ENCODE data around the gene RPTN.

Gene RPTN, protein sequence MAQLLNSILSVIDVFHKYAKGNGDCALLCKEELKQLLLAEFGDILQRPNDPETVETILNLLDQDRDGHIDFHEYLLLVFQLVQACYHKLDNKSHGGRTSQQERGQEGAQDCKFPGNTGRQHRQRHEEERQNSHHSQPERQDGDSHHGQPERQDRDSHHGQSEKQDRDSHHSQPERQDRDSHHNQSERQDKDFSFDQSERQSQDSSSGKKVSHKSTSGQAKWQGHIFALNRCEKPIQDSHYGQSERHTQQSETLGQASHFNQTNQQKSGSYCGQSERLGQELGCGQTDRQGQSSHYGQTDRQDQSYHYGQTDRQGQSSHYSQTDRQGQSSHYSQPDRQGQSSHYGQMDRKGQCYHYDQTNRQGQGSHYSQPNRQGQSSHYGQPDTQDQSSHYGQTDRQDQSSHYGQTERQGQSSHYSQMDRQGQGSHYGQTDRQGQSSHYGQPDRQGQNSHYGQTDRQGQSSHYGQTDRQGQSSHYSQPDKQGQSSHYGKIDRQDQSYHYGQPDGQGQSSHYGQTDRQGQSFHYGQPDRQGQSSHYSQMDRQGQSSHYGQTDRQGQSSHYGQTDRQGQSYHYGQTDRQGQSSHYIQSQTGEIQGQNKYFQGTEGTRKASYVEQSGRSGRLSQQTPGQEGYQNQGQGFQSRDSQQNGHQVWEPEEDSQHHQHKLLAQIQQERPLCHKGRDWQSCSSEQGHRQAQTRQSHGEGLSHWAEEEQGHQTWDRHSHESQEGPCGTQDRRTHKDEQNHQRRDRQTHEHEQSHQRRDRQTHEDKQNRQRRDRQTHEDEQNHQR

DNA sequence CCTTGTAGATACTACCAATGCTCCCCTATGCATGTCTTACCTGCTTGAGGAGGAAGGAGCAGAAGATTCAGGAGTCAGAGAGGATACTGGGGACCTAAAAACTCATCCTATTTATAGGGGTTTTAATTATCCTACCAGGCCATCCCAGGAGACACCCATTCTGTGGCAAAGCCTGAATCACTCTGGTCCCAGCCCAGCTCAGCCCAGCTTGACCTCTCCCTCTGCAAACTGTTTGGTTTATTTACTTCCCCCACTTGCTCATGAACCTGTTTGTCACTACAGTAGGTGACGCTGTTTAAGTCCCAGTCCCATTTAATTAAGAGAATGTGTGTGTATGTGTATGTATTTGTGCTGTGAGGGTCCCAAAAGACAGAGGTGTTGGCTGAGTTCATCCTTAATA lies at the start of gene RPTN:
Gene RPTN, minus strand, starts transcription at position 85 of the 400 bp plus-strand sequence. CDS start 1,339 bp downstream, outside the sequence.
- DNase-seq = no peak

GRCh38 chr1:152198982-152199381 lies 40.0 kb upstream of the RPTN start:
- no peak for DNase-seq

GRCh38 chr1:152197361-152197941 lies 38.4 kb upstream of the RPTN start:
- DNase-seq = no peak

- DNase-seq = no peak
Measured at GRCh38 chr1:152191711-152192110, 32.7 kb upstream of the RPTN start.

GRCh38 chr1:152191260-152191659 lies 32.2 kb upstream of the RPTN start:
- DNase-seq = no peak

GRCh38 chr1:152190589-152190988 lies 31.6 kb upstream of the RPTN start:
- DNase-seq = no peak

- DNase-seq = peak; percentile 70
Measured at GRCh38 chr1:152189657-152190442, 30.8 kb upstream of the RPTN start.

DNA sequence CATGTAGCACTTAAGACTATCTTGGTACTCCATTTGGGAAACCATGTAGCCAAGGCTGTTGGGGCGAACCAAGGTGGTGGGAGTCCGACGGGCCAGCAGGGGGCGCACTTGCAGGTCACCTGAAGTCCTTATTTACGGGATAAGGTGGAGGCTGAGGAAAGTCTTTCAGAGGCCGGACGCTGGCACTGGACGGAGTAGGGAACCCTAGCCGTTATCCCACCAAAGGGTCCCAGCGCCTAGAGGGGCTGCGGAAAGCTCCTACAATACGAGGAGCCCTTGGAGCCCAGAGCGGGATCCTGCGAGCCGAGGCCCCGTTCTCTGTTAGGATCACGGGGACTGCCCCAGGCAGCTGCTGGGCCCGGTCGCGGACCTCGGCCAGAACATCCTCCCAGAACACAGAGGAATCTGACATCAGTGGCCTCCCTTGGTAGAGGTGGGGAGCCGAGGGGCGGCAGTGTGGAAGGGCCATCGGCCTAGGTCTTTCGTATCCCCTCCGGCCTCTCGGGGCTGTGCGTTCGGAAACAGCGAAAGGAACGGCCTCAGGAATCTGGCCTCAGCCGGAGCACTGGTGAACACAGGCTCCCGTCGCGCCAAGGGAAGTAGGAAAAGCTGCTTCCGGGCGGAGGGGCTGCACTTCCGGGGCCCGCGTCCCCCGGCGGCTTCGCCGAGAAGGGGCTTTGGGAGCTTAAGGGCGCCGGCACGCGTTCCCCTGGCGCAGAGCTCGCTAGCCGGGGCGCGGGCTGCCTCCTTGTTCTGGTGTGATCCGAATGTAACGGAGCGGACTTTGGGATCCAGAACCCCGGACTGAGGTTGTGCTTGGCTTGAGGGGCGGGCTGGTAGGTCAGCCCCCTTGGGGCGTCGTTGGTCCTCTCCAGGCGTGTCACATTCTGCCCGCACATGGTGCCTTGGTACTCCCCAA lies 29.9 kb upstream of the RPTN start:
- DNase-seq = no peak

- DNase-seq = no peak
Measured at GRCh38 chr1:152186556-152187285, 27.7 kb upstream of the RPTN start.

GRCh38 chr1:152185544-152186391 lies 26.7 kb upstream of the RPTN start:
- peak; percentile 76 for DNase-seq

DNA sequence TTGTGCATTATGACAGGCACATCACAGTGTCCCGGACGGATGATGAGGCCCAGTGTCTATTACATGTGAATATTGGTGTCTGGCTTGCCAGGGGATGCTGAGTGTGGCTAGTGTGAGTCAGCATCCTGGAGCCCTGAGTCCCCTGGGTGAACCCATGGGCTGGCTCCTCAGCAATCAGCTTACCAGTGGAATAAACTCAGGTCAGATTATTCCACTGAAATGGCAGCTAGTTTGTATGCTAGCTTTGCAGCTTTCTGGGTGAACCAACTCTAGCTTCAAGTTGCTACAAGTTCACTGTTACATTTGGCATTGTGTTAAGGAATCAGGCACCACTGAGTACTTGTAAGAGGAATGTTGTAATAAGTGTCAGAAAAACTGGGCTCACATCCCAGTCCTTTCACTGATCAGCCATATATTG lies 23.9 kb upstream of the RPTN start:
- peak; percentile 60 for DNase-seq

DNA sequence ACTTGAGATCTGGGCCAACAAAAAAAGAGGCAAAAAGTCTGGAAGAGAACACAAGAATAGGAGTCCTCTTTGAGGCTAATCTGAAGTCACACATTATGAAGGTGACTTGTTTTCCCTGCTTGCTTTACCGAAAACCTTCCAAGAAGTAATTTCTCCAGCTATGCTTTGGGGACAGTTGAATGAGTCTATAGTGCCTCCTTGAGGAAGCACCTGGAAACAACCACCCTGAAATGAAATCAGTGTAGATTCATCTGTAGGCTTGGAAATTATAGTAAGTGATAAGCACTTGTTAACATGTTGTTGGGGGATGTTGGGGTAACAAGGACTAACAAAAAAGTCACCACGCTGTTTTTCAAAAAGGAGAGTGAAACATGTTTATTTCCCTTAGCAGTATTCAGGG lies 23.4 kb upstream of the RPTN start:
- DNase-seq = no peak

DNA sequence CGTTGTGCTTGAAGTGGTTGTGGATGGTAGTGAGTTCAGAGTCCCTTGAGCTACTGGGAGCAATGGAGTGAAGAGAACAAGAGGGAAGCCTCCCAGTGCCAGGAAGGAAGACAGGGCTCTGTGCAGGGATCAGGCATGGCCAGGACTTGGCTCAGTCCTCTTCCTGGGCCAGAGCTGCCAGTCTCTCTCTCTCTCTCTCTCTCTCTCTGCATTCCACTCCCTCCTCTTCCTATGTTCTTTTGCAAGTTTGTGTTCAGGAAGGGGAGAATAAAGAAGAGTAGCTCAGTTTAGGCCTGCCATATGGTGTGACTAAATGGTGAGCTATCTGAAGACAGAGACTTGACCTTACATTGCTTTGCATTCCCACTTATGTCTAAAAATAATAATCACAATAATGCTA lies 20.5 kb upstream of the RPTN start:
- no peak for DNase-seq

- no peak for DNase-seq
Measured at GRCh38 chr1:152170287-152170905, 11.4 kb upstream of the RPTN start.

DNA sequence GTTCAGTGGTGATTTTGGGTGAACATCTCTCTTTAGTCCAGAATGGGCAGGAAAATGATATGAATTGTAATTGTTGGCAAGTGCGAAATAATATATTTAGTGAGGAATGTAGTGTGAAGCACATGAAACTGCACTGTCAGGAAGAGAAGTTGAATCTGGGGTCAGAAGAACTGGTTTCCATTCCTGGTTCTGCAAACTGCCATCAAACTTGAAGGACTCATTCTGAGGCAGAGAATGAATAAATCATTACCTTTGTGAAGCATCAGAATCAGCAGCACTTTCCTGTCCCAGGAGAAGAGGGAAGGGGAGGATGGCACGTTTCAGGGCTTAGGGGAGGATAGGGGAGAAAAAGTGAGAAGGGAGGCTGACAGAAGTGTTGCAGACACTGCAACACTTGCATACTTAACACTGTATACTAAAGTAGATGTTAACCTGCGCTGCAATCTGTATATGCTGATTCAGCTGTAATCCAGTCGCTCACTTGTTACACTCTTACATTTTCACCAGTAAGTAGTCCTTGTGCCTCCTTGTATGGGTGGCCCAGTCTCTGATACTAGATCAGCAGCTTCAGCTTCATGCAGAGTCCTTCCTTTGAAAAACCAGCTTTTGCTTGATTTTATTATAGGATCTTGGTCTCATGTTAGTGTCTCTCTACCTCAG lies 10.5 kb upstream of the RPTN start:
- DNase-seq = no peak

GRCh38 chr1:152168535-152168868 lies 9.5 kb upstream of the RPTN start:
- DNase-seq = no peak

DNA sequence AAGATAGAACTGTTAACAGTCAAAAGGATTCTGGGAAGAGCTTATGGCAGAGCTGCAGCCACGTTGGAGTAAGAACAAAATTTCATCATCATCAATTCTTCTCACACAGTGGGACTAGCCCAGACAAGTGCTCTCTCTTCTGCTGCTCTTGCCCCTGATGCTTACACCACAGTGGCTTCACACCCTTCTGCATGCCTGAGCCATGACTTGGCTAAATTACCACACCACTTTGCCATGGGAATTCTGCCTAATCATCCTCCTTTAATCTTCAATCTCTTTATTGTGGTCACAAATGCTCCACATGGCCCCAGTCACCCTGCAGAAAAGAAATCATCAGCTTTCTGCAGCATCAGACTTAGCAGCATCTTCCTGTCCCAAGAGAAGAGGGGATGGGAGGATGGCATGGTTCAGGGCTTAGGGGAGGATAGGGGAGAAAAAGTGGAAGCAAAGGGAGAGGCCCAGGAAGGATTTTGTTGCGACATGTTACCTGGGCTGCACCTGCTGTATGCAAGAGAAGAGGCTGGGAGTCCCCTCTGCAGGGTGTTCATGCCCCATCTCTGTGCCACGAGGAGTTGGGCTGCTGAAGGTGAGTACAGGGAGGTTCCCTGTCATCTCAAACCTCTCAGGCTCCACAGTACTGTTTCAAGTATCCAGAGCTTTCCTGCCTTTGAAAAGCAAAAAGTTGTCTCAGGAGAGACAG lies 9.0 kb upstream of the RPTN start:
- peak; percentile 95 for DNase-seq

- no peak for DNase-seq
Measured at GRCh38 chr1:152166966-152167365, 7.9 kb upstream of the RPTN start.
